Measurements from ENCODE around the gene CLEC10A.
"Not testable (repeated sequence)": the region's sequence is repeated elsewhere in the genome, so short reads cannot be mapped to it uniquely, and the experiment has no call there.

Gene CLEC10A

GRCh38 chr17:7108981-7109380, 28.9 kb upstream of the CLEC10A start:
- no peak for DNase-seq (ENCODE audit: low read depth)

- DNase-seq (ENCODE audit: low read depth): no peak
Observed at GRCh38 chr17:7108560-7108925, 28.5 kb upstream of the CLEC10A start.

- no peak for DNase-seq (ENCODE audit: low read depth)
Observed at GRCh38 chr17:7107795-7108559, 27.9 kb upstream of the CLEC10A start.

GRCh38 chr17:7107012-7107754, 27.1 kb upstream of the CLEC10A start:
- no peak for DNase-seq (ENCODE audit: low read depth)

DNA sequence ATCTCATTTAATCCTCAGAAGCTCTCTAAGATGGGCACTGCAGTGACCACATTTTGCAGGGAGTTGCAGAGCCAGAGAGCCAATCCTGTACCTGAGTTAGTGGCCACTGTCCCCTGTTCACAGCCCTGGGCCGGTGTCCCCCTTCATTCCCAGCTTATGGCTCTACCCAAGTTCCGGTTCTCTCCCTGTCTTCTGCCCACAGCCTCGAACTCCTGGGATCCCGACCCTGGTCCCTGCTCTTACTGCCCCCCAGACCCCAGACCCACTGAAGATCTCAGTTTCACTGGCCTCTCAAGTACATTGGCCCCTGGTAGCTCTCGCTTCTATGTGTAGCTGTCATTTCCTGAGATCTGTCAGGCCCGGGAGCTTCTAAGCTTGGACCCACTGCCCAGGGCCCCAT, 22.4 kb upstream of the CLEC10A start:
- no peak for DNase-seq (ENCODE audit: low read depth)

- no peak for DNase-seq (ENCODE audit: low read depth)
Observed at GRCh38 chr17:7101531-7101930, 21.5 kb upstream of the CLEC10A start.

- DNase-seq (ENCODE audit: low read depth): not testable (repeated sequence)
Observed at GRCh38 chr17:7100641-7101379, 20.8 kb upstream of the CLEC10A start.

DNA sequence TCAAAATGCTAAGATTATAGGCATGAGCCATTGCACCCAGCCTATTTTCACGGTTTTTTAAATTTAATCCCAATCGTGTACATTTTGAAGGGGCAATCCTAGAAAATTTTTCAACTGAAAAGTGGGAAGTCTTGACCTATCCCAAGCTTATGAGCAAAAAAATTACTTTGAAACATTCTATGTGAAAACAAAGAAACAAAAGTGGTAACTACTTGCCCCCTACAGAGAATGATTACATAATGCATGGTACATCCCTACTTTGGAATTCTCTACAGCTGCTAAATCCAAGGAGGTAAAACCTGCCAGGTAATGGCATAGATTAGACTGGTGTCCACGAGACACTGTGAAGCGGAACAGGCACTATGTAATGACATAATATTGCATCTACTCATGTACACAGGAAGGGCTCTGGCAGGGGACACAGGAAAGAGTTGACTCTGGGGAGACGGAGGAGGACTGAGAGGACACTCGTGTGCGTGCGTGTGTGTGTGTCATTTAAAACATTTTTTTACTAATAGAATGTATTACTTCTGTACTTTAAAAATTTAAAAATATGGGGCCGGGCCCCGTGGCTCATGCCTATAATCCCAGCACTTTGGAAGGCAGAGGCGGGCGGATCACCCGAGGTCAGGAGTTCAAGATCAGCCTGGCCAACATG, 18.9 kb upstream of the CLEC10A start:
- no peak for DNase-seq (ENCODE audit: low read depth)

DNA sequence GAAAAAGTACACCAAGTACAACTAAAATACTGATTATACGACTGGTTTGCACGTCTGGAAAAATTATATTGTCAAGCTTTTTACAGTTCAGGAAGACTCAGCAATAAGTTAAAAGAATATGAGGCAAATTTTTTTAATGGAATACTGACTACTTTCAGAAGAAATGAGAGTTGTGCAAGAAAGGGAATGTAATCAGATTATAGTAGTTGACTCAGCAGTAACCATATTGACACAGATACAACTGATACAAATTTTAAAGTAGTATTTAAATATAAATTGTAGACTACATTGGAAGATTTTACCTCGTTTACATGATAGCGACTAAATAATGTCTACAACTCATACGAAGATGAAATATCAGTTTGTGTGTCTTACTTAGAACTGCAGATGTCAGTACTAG, 17.9 kb upstream of the CLEC10A start:
- DNase-seq (ENCODE audit: low read depth): no peak

DNA sequence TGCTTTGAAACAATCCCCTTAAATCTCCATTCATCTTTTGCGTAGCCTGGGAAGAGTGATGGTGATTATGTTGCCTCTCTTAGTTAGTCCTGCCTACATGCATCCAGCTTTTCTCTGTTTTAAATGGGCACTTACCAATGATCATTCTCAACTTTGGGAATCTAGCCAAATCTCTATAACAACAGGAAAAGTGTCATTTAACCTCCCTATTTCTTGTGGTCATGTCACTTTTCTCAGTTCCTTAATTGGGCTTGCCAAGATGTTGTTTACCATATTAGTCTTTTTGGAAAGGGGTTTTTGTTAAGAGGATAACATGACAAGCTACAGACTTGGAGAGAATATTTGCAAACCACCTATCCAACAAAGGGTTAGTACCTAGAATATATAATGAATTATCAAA, 15.6 kb upstream of the CLEC10A start:
- DNase-seq (ENCODE audit: low read depth): no peak

GRCh38 chr17:7094652-7095019, 14.6 kb upstream of the CLEC10A start:
- DNase-seq (ENCODE audit: low read depth): no peak

DNA sequence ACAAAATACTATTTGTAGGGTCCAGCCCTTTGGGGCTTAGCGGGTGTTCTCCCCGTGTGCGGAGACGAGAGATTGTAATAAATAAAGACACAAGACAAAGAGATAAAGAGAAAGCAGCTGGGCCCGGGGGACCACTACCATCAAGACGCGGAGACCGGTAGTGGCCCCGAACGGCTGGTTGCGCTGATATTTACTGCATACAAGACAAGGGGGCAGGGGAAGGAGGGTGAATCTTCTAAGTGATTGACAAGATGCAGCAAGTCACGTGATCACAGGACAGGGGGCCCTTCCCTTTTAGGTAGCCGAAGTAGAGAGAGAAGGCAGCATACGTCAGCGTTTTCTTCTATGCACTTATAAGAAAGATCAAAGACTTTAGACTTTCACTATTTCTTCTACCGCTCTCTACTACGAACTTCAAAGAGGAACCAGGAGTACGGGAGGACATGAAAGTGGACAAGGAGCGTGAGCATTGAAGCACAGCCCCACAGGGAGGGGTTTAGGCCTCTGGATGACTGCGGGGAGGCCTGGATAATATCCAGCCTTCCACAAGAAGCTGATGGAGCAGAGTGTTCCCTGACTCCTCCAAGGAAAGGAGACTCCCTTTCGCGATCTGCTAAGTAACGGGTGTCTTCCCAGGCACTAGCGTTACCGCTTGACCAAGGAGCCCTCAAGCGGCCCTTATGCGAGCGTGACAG, 11.4 kb upstream of the CLEC10A start:
- not testable (repeated sequence) for DNase-seq (ENCODE audit: low read depth)

- DNase-seq (ENCODE audit: low read depth): not testable (repeated sequence)
Observed at GRCh38 chr17:7089570-7089969, 9.5 kb upstream of the CLEC10A start.

GRCh38 chr17:7088442-7088841, 8.4 kb upstream of the CLEC10A start:
- DNase-seq (ENCODE audit: low read depth): not testable (repeated sequence)

DNA sequence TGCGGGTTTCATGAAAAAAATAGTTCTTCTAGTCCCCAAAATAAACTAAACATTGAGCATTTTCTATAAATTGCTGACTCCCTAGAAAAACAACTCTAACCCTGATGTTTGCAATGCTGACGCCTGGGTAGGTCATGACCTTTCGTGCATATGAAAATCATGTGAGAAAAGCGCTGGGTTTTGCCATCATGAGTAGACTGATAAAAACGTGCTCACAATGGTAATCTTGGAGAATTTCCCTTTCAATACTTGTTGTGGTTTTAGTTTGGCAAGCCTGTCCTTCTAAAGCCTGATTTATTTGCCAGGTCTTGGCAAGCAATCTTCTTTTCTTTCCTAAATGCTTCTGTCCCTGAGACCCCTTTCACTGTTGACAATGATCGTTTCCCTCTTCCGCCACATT, 4.0 kb upstream of the CLEC10A start:
- no peak for DNase-seq (ENCODE audit: low read depth)

DNA sequence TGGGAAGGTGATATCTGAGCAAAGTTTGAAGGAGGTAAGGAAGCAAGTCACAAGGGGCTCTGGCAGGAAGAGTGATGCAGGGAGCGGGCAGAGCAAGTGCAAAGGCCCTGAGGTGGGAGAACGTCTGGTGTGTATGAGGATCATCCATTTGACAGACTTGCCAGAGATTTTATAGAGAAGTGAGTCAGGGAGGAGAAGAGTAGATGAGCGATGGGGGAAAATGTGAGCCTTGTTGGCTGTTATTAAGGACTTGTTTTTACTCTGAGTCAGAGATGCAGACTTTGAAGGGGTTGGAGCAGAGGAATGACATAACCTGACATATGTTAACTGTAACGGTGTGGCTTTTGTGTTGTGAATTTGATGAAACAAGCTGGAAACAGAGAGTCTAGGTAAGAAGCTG, 3.5 kb upstream of the CLEC10A start:
- DNase-seq (ENCODE audit: low read depth): no peak

DNA sequence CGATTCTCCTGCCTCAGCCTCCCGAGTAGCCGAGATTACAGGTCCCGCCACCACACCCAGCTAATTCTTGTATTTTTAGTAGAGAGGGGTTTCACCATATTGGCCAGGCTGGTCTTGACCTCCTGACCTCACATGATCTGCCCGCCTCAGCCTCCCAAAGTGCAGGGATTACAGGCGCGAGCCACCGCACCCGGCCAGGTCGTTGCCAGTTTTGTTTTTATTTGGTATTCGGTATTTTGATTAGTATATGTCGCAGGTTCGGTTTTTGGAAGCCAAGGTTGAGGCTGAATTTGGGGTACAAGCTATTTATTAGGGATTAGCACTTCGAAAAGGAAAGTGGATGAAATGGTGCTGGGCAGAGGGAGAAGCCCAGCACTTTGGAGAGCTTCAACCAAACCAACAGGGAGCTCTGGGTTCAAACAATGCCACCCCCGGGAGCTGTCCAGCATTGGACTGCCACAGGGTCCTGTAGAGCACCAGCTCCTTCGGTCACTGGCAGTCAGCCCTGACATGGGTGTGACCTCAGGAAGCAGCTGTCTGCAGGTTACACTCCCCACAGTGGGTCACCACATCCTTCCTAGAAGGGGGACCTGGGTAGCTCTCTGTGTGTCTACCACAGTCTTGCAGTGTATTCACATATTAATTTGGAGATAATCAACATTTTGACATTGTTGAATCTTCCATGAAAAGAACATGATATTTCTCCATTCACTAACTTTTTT, 1.5 kb upstream of the CLEC10A start:
- DNase-seq (ENCODE audit: low read depth): no peak

- DNase-seq (ENCODE audit: low read depth): no peak
Observed at GRCh38 chr17:7080456-7081041, 498 bp upstream of the CLEC10A start.

DNA sequence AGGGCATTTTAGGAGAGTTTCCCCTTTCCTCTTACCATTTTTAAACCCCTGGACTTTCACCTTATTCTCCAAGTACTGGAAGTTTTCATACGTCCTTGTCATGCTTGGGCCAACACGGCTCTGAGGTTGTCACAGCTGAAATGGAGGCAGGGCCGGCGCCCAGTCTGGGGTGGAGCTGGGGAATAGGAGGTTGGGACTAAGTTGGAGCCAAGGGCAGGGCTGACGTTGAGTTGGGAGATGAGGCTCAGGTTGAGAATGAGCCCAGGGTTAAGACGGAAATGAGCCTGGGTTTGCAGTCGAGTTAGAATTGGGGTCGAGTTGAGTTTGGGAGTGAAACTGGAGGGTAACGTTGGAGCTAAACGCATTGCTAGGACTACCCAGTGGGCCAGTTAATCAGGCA, 1.3 kb downstream of the CLEC10A start:
- no peak for DNase-seq (ENCODE audit: low read depth)

- DNase-seq (ENCODE audit: low read depth): no peak
Observed at GRCh38 chr17:7077911-7078546, 2.0 kb downstream of the CLEC10A start.

Measured in stimulated activated CD8-positive, alpha-beta memory T cell treated with anti-CD3 and anti-CD28 coated beads, Interleukin-12 subunit alpha, Interleukin-12 subunit beta, amount 100 ng/mL, for 4 hours (primary cell).